HG03097 (cell line): ENCODE data around the gene HIP1R.
"Not testable (repeated sequence)": the region's sequence is repeated elsewhere in the genome, so short reads cannot be mapped to it uniquely, and the experiment has no call there.

Experiments used
- ATAC-seq: cut with Tn5 transposase; IDR thresholded peaks from one replicate; pipeline ENCODE4 v1.9.1; 2021; ENCODE audit not compliant: unreplicated experiment, low FRiP score

The HIP1R gene

DNA sequence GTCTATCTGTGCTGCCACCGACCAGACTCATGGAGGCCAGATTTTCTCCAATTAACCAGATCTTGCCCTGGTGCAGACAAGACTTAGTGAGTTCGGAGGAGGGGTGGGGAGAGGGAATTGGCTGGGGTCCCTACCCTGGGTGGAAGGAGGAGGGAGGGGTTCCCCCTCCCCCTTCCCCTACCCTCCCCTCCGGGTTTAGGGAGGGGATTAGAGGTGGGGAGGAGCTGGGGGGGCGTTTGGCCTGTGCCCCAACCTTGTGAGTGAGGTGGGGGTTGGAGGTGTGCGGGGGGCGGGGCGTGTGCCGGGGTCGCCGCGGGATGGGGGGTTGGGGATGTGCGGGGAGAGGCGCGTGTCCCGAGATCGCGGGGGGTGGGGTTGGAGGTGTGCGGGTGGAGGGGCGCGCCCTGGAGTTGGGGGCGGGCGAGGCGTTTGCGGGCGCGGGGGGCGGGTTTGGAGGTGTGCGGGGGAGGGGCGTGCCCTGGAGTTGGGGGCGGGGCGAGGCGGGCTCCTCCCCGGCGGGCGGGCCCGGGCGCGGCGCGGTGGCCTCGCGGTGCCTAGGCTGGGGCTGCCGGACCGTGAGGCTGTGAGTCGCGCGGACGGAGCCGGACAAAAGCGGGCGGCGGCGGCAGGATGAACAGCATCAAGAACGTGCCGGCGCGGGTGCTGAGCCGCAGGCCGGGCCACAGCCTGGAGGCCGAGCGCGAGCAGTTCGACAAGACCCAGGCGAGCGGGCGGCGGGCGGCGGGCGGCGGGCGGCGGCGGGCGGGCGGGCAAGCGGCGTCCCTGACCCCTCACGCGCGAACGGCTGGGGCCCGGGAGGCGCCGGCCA lies at the start of gene HIP1R:
HIP1R (plus strand) TSS at position 537 of the 829 bp plus-strand sequence; CDS start at position 631, 94 bp downstream.
- no peak for ATAC-seq

- ATAC-seq: no peak
These were observed 49.8 kb upstream of the HIP1R start for GRCh38 chr12:122785503-122785902.

DNA sequence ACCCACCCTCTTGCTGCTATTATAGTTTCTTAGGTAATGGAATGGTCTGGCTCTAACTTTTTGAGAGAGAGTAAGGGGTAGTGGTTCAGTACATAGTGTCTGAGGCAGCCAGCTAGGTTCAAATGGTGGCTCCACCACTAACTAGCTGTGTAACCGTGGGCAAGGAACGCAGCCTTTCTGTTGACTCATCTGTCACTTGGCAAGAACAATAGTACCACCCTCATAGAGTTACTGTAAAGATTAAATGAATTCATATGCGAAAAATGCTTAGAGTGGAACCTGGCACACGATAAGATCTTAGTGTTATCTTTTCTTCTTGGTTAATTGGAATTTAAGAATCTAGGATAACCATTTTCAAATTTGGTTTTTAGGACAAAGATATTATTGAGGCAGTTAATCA lies 46.9 kb upstream of the HIP1R start:
- ATAC-seq: no peak

- no peak for ATAC-seq
These were observed 45.6 kb upstream of the HIP1R start for GRCh38 chr12:122789637-122790036.

- ATAC-seq: no peak
These were observed 44.7 kb upstream of the HIP1R start for GRCh38 chr12:122790393-122791075.

GRCh38 chr12:122793685-122794106 lies 41.6 kb upstream of the HIP1R start:
- ATAC-seq: no peak

GRCh38 chr12:122795807-122796206 lies 39.5 kb upstream of the HIP1R start:
- no peak for ATAC-seq

GRCh38 chr12:122799641-122800243 lies 35.5 kb upstream of the HIP1R start:
- ATAC-seq: no peak

DNA sequence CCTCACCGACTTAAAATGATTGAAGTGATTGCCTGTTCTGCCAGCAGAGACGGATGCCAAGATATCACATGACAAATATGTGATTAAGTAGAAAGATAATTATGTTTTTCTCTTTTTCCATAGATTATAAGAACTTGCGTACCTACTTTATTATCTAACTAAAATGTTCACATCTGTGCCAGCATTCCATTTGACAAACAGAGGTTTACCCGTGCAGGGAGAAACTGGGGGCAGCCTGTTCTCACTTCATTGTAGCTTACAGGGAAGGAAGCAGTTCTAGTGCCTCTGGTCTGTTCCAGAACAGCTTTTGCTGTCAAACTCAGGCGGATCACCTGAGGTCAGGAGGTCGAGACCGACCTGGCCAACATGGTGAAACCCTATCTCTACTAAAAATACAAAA lies 31.3 kb upstream of the HIP1R start:
- no peak for ATAC-seq

GRCh38 chr12:122804957-122805356 lies 30.3 kb upstream of the HIP1R start:
- not testable (repeated sequence) for ATAC-seq

- no peak for ATAC-seq
These were observed 27.6 kb upstream of the HIP1R start for GRCh38 chr12:122807651-122808050.

GRCh38 chr12:122811777-122812176 lies 23.5 kb upstream of the HIP1R start:
- ATAC-seq: no peak

DNA sequence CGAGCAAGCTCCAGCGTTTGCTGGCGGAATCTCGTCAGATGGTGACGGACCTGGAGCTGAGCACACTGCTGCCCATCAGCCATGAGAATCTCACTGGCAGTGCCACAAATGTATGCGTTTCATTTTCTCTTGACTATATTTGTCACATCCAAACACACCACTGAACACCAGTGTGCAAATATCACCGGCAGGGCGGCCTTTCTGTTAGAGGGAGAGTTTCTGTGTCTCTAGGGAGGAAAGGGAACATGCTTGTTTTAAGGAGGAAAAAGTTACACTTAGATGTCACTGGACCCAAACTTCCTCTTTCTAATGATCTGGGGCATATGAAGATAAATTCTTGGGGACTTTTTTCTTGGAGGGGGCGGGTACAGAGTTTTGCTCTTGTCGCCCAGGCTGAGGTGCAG lies 21.9 kb upstream of the HIP1R start:
- peak; percentile 60 for ATAC-seq

GRCh38 chr12:122819209-122819785 lies 16.0 kb upstream of the HIP1R start:
- ATAC-seq: no peak

- ATAC-seq: no peak
These were observed 15.1 kb upstream of the HIP1R start for GRCh38 chr12:122820138-122820537.

- peak; percentile 68 for ATAC-seq
These were observed 14.4 kb upstream of the HIP1R start for GRCh38 chr12:122820838-122821271.

DNA sequence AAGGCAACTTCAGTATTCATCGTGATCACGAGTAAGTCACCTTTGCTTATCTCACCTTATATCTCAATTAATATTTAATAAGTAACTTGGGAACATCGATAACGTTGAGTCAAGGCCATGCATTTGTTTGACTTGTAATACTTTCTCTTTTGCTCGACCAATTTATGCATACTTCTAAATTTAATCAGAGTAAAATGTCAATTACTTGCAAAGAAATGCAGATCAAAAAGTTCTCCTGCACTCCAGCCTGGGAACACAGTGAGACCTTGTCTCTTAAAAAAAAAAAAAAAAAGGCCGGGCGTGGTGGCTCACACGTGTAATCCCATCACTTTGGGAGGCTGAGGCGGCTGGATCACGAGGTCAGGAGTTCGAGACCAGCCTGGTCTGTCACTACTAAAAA lies 11.8 kb upstream of the HIP1R start:
- no peak for ATAC-seq

GRCh38 chr12:122825773-122826724 lies 9.2 kb upstream of the HIP1R start:
- ATAC-seq: no peak

GRCh38 chr12:122827258-122827657 lies 8.0 kb upstream of the HIP1R start:
- ATAC-seq: no peak
